ENCODE measurements around the gene CACNA1A.
"Not testable (repeated sequence)": the region's sequence is repeated elsewhere in the genome, so short reads cannot be mapped to it uniquely, and the experiment has no call there.

The CACNA1A gene

DNA sequence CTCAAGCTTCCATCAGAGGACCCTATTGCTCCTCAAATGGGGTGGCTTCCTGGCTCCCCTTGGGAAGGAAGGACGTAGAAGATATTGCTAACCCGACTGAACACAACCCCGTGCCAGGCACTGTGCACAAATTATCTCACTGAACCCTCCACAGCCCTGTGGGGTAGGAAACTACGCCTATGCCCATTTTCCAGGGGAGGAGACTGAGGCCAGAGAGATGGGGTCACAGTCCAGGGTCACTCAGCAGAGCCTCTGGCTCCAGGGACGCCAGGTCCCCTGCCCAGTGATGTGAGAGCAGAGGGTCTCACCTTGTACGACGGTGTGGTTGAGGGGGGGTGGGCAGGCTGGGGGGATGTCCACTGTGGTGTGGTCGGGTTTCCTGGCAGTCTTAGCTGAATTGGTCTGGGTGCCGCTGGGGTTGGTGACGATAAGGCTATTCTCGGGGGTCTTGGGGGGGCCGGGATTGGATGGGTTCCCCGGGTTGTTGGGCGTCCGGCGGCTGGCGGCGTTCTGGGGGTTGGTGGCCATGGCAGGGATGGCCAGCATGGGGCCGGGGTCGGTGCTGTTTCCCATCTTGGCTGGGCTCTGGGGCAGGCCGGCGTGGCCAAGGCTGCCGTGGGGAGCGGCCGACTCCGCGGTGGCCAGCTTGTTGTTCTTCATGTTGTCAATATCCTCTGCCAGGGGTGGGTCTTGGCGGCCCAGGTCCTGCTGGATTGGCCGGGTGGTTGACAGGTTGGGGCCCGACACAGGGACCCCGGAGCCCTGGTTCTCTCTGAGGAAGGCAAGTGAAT, 219.9 kb downstream of the CACNA1A start:
- Histone ChIP-seq H3K4me3 (no peak overlapping the region), H3K27ac (no peak overlapping the region)

GRCh38 chr19:13284929-13285928, 221.1 kb downstream of the CACNA1A start:
- H3K27ac ChIP-seq: no peak overlapping the region

DNA sequence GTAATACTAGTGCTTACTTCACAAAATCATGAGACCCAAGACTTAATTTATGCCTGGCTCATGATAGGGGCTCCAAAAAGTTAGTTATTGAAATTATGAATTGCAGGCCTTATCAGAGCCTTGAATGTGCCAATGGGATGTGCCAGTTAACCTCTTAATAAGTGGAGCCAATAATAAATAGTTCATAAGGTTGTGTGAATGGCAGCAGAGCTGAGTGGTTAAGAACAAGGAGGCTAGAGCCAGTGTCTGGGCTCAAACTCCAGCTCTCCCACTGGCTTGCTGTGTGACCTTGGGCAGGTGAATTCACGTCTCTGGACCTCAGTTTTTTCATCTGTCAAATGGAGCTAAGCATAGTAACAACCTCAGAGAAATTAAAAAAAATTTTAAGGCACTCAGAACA, 222.4 kb downstream of the CACNA1A start:
- H3K27ac ChIP-seq: no peak overlapping the region
- no peak overlapping the region for H3K4me3 ChIP-seq

More at GRCh38 chr19:13284929-13285928, 221.1 kb downstream of the CACNA1A start:
- H3K4me3 ChIP-seq: no peak overlapping the region

DNA sequence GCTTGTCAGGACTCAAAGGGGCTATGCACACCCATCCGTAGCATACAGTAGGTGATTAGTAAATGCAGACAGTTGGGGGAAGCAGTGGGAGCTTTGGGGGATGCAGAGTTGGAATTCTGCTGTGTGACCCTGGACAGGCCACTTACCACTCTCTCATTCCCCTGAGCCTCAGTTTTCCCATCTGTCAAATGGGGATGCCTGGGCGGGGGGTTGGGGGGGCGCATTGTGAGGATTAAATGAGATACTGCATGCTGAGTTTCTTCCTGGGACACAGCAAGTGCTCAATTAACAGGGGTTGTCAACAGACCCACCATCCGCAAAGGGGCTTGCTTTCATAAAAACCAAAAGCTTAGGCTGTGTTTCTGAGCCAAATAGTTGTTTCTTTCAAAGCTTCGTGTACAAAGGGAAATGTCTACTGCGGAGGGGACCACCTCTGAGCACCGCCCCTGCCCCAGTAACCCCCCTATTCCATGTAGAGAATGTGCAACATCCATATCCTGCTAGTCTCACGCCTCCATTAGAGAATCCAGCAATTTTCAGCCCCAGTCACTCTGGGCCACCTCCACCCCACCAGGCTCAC, 223.7 kb downstream of the CACNA1A start:
- Histone ChIP-seq H3K4me3 (no peak overlapping the region), H3K27ac (no peak overlapping the region)

- no peak overlapping the region for H3K4me3 ChIP-seq
- H3K27ac ChIP-seq: no peak overlapping the region
Observed at GRCh38 chr19:13281567-13282291, 224.6 kb downstream of the CACNA1A start.

DNA sequence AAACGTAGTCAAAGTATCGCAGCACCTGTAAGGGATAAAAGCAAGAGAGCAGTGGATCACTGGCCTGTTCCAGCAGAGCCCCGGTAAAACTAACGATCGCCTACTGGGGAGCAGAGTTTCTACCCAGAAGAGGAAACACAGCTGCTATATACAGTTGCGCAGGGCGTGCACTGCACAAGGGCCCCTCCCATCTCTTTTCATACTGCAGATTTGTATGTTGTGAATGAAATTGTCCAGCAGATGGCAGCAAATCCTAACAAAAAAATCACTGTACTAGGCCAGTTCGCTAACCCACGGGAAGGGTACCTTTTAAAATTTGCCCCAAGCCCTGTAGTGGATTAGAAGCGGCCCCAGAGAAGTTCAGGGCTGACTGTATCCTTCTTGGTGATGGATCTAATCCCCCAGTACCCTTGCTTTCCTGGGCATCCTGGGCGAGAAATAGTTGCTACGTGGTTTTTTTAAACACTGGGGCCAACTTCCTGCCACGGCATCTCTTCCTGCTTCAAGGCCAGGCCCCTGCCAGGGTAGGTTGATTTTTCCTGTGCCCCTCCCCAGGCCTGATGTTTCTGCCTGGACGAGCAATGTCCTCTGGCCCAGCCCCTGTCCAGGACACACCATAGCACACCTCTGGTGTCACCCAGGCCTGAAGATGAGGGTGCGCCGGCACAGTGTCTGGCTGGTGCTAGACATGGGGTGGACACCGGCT, 229.0 kb downstream of the CACNA1A start:
- H3K4me3 ChIP-seq: no peak overlapping the region
- peak overlapping the region in 5 of 21 experiments; percentile 1 to 56 (median 4) for H3K27ac ChIP-seq

- H3K4me3 ChIP-seq: no peak overlapping the region
Observed at GRCh38 chr19:13275016-13275722, 231.1 kb downstream of the CACNA1A start.

GRCh38 chr19:13270514-13271105, 235.7 kb downstream of the CACNA1A start:
- Histone ChIP-seq H3K4me3 (no peak overlapping the region), H3K27ac (no peak overlapping the region)

More at GRCh38 chr19:13275016-13275722, 231.1 kb downstream of the CACNA1A start:
- H3K27ac ChIP-seq: no peak overlapping the region

DNA sequence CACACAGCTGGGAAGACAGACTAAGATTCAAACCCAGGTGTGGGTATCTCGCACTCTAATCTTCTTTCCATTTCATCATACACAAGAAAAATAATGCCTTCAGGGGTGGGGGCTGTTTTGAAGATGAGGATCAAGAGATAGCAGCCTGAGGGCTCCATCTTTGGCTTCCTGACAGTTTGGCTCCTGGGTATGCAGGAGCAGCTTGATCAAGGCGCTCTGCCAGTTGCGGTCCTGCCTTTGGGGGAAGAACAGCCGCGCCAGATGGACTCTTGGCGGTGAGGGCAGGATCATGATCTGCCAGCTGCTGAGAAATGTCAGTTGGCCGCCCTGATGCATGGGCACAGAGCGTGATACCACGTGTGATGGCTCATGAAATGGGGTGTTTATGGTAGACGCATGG, 236.9 kb downstream of the CACNA1A start:
- no peak overlapping the region for H3K4me3 ChIP-seq
- H3K27ac ChIP-seq: no peak overlapping the region

DNA sequence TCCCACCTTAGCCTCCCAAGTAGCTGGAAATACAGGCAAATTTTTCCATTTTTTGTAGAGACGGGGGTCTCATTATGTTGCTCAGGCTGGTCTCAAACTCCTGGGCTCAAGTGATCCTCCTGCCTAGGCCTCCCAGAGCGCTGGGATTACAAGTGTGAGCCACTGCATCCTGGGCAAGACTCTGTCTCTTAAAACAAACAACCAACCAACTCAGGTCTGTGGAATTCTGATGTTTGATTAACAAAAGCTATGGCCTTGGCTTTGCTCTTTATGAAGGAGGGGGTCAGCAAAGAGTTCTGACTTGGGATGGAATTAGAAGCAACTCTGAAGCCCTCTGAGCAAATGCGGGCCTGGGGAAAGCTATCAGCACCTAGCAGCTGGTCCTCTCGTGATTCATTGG, 238.4 kb downstream of the CACNA1A start:
- no peak overlapping the region for H3K27ac ChIP-seq
- H3K4me3 ChIP-seq: no peak overlapping the region

- no peak overlapping the region for H3K4me3 ChIP-seq
- no peak overlapping the region for H3K27ac ChIP-seq
Observed at GRCh38 chr19:13267131-13267530, 239.1 kb downstream of the CACNA1A start.

- no peak overlapping the region for H3K4me3 ChIP-seq
Observed at GRCh38 chr19:13262450-13262849, 243.8 kb downstream of the CACNA1A start.

DNA sequence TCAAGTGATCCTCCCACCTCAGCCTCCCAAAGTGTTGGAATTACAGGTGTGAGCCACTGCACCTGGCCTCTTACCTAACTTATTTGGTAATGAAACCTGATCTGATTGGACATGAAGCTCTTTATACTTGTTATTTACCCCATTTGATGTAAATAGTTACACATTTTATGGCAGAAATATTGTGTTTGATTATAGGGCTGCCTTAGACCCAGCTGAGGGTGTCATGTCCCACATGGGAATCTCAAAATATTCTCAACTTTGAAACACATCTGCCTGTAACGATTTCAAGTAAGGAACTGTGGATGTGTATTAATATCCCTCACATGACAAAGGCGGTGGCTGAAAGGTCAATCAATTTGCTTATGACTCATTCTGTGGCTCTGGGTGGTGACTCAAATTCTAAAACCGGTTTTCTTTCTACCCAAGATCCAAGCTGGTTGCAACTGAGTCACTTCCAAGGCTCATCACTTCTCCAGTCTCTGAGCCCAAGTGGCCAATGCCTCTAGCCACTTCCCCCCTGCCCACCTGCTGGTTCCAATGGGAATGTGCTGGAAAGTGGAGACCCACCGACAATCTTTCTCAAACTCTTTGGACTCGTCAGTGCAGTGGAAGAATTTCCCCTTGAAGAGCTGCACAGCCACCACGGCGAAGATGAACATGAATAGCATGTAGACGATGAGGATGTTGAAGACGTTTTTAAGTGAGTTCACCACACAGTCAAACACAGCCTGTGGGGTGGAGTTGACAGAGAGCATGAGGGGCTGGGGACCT, 245.2 kb downstream of the CACNA1A start:
- Histone ChIP-seq H3K27ac (peak overlapping the region in 12 of 21 experiments; percentile 10 to 71 (median 43)), H3K4me3 (no peak overlapping the region)

More at GRCh38 chr19:13262450-13262849, 243.8 kb downstream of the CACNA1A start:
- no peak overlapping the region for H3K27ac ChIP-seq

DNA sequence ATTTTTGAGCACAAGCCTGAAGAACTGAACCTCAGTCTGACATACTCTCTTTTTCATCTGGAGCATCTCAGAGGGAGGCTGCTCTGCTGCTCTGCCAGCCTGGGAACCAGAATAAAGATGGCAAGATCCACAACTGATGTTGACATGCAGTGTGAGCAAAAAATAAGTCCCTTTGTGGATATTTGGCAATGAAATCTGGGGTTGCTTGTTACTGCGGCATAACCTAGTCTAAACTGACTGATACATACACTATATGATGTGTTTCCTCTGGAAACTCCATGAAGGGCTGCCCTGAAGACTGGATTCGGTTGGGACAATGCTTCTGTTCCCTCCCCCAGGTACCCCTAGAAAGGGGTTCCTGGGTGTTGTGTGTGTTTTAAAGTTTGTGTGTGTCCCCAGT, 249.4 kb downstream of the CACNA1A start:
- H3K4me3 ChIP-seq: no peak overlapping the region

DNA sequence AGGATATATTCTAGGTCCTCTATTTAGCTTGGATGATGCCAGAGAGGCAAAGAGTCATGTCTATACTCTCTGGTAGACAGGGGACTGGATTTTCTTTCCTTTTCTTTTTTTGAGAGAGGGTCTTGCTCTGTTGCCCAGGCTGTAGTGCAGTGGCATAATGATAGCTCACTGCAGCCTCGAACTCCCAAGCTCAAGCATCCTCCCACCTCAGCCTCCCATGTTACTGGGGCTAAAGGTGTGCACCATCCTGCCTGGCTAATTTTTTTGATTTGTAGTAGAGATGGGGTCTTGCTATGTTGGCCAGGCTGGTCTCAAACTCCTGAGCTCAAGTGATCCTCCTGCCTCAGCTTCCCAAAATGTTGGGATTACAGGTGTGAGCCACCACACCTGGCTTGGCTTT, 249.9 kb downstream of the CACNA1A start:
- H3K4me3 ChIP-seq, H3K27ac ChIP-seq: not testable (repeated sequence)

More for the DNA sequence above, 249.4 kb downstream of the CACNA1A start:
- H3K27ac ChIP-seq: no peak overlapping the region

DNA sequence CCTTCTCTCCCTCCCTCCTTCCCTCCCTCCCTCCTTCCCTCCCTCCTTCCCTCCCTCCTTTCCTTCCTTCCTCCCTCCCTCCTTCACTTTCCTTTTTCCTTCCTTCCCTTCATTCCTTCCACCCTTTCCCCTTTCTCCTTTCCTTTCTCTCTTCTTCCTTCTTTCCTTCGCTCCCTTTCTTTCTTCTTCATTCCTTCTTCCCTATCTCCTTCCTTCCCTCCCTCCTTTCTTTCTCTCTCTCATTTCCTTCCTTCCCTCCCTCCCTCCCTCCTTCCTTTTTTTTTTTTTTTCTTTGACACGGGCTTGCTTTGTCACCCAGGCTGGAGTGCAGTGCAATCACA, 250.6 kb downstream of the CACNA1A start:
- Histone ChIP-seq H3K4me3 (no peak overlapping the region), H3K27ac (no peak overlapping the region)

GRCh38 chr19:13255041-13255718, 251.1 kb downstream of the CACNA1A start:
- no peak overlapping the region for H3K4me3 ChIP-seq
- no peak overlapping the region for H3K27ac ChIP-seq

All from skin epidermis (tissue), 12 donors.